Liver (tissue), 9 donors: ENCODE results near the gene LOXHD1. TPM values are rescaled to one million over a fixed set of nuclear protein-coding genes. Genes with fewer than 3 reads are reported as not detected.
A peak's percentile ranks its signal among the peaks of the same experiment; 100 is the strongest.

Experiments used
- DNase-seq: peaks from one replicate; pipeline ENCODE4 v3.0.0-alpha.2; 2017; ENCODE audit warnings: low spot score
- H3K27ac ChIP-seq, 2 donors: one replicate each; pipeline ENCODE4 v1.7.0; 2013; ENCODE audit warnings: inconsistent platforms in 2 of 2, low read length in 2 of 2, control low read depth in 1 of 2, low read depth in 1 of 2, mild to moderate bottlenecking in 1 of 2
- H3K27me3 ChIP-seq, 4 donors: one replicate each; pipeline versions ENCODE4 v1.6.1 to v1.7.0; 2013; ENCODE audit warnings: low read length in 3 of 4, inconsistent platforms in 1 of 4, mild to moderate bottlenecking in 1 of 4, moderate library complexity in 1 of 4; ENCODE audit not compliant: control insufficient read depth in 4 of 4, insufficient read depth in 4 of 4
- H3K36me3 ChIP-seq, 4 donors: one replicate each; pipeline versions ENCODE4 v1.6.1 to v1.7.0; 2013; ENCODE audit warnings: low read length in 3 of 4, mild to moderate bottlenecking in 3 of 4, low read depth in 1 of 4, moderate library complexity in 1 of 4; ENCODE audit not compliant: control insufficient read depth in 4 of 4, insufficient read depth in 3 of 4
- H3K4me1 ChIP-seq, 4 donors: one replicate each; pipeline versions ENCODE4 v1.6.1 to v1.7.0; 2013; ENCODE audit warnings: low read length in 3 of 4, mild to moderate bottlenecking in 3 of 4, moderate library complexity in 1 of 4; ENCODE audit not compliant: control insufficient read depth in 4 of 4, insufficient read depth in 4 of 4
- H3K4me3 ChIP-seq, 3 donors: one replicate each; pipeline versions ENCODE4 v1.6.1 to v1.7.0; 2013; ENCODE audit warnings: low read length in 3 of 3, control low read depth in 1 of 3, low read depth in 1 of 3, mild to moderate bottlenecking in 1 of 3
- H3K9ac ChIP-seq, 2 donors: one replicate each; pipeline ENCODE4 v1.7.0; 2013; ENCODE audit warnings: low read length in 2 of 2, mild to moderate bottlenecking in 2 of 2, moderate library complexity in 2 of 2, control low read depth in 1 of 2, low read depth in 1 of 2
- H3K9me3 ChIP-seq, 4 donors: one replicate each; pipeline versions ENCODE4 v1.6.1 to v1.7.0; 2013; ENCODE audit warnings: low read length in 3 of 4; ENCODE audit not compliant: control insufficient read depth in 4 of 4
- EGR1 ChIP-seq, 2 donors: IDR thresholded peaks; 2 replicates each; pipeline ENCODE4 v1.6.1; 2016 to 2018; ENCODE audit warnings: antibody characterized with exemption in 2 of 2, low read depth in 2 of 2
- FOXA1 ChIP-seq: IDR thresholded peaks from 2 replicates; pipeline ENCODE4 v1.6.1; 2016; ENCODE audit warnings: antibody characterized with exemption
- FOXA2 ChIP-seq: IDR thresholded peaks from 2 replicates; pipeline ENCODE4 v1.6.1; 2016; ENCODE audit warnings: antibody characterized with exemption
- HNF4G ChIP-seq: IDR thresholded peaks from 2 replicates; pipeline ENCODE4 v1.6.1; 2016; ENCODE audit warnings: antibody characterized with exemption
- JUND ChIP-seq, 2 donors: IDR thresholded peaks; 2 replicates each; pipeline ENCODE4 v1.6.1; 2016; ENCODE audit warnings: antibody characterized with exemption in 2 of 2
- NR2F2 ChIP-seq: IDR thresholded peaks from 2 replicates; pipeline ENCODE4 v1.6.1; 2016; ENCODE audit warnings: antibody characterized with exemption
- RAD21 ChIP-seq, 2 donors: IDR thresholded peaks; 2 replicates each; pipeline ENCODE4 v1.6.1; 2016; ENCODE audit warnings: antibody characterized with exemption in 2 of 2, mild to moderate bottlenecking in 2 of 2
- RXRA ChIP-seq, 2 donors: IDR thresholded peaks; 2 replicates each; pipeline ENCODE4 v1.6.1; 2017 to 2018; ENCODE audit warnings: antibody characterized with exemption in 2 of 2, mild to moderate bottlenecking in 1 of 2
- SP1 ChIP-seq: IDR thresholded peaks from 2 replicates; pipeline ENCODE4 v1.6.1; 2018; ENCODE audit warnings: antibody characterized with exemption, mild to moderate bottlenecking
- TAF1 ChIP-seq: conservative IDR thresholded peaks from 2 replicates; pipeline ENCODE4 v1.6.1; 2016; ENCODE audit warnings: antibody characterized with exemption, mild to moderate bottlenecking
- YY1 ChIP-seq: IDR thresholded peaks from 2 replicates; pipeline ENCODE4 v1.6.1; 2016; ENCODE audit warnings: antibody characterized with exemption, mild to moderate bottlenecking
- WGBS: extraction: QIAGEN DNeasy Blood & Tissue Kit; methylation state at CpG from one replicate; pipeline ENCODE4 v1.1.7; 2013; 5-methylcytosine and 5-hydroxymethylcytosine counted together
- polyA plus RNA-seq, 2 donors: library from polyadenylated mRNA; stranded (reverse) in 1 of 2; unstranded in 1 of 2; fragments of 200-250 nt in 1 of 2; fragments of >200 nt in 1 of 2; fragmentation: Nextera tagmentation in 1 of 2; extraction: Ambion mirVana in 1 of 2; gene quantifications; one replicate each; pipeline versions ENCODE4 v1.2.1 to v1.2.3, GENCODE V29; 2013 to 2015
- total RNA-seq, 2 donors: library from RNA; depleted of rRNA; stranded (reverse); fragments of >200 nt; gene quantifications; one replicate each; pipeline ENCODE4 v1.2.3, GENCODE V29; 2014
- TF ChIP-seq, protein P1 (sequence below): fragments of 150-350 bp; IDR thresholded peaks from 2 replicates; pipeline ENCODE4 v1.5.1; 2017; ENCODE audit warnings: improper control_type of control experiment, low read depth, low read length; ENCODE audit not compliant: missing input control
- TF ChIP-seq, protein P2 (sequence below): IDR thresholded peaks from 2 replicates; pipeline ENCODE4 v1.6.1; 2016; ENCODE audit warnings: antibody characterized with exemption
- TF ChIP-seq, protein P3 (sequence below): IDR thresholded peaks from 2 replicates; pipeline ENCODE4 v1.6.1; 2016; ENCODE audit warnings: antibody characterized with exemption
- TF ChIP-seq, protein P4 (sequence below): IDR thresholded peaks from 2 replicates; pipeline ENCODE4 v1.6.1; 2016; ENCODE audit warnings: antibody characterized with exemption, mild to moderate bottlenecking
- donor health status: healthy.
- donor health status: healthy.
- donor health status: healthy.
- donor health status: healthy.
- donor health status: healthy.

Gene LOXHD1
- total and polyA plus RNA-seq, 4 donors = 0.09 to 0.25 TPM; not detected in 2

DNA sequence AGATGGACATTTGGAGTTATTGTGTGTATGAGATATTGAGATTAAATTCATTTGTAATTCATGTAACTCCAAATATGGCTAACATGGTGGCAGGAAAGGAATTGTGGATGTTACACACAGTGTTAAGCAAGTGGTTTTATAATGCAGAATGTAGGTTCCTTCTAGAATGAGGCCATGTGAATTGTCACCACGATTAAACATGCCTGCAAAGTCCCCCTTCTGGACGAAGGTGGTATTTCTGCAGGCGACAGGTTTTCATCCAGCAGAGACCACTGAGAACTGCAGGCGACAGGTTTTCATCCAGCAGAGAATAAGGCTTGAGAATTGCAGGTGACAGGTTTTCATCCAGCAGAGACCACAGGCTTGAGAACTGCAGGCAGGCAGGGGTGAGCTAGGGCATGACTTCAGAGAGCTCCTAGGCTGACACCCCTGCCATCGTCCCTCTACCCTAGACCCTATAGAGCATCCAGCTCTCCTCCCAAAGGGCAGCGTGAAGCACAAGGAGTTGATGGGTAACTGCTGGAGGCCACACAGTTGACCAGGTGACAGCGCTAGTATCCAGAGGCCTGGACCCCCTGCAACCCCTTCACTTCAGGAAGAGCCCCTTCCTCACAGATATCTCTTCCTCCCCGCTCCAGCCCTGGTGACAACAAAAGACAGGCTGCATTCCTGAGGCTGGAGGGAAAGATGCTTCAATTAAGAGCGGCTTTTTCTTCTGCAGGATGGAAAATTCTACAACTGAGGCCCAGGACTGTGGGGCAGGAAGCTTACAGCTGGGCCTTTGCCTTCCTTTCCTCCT, 175.8 kb downstream of the LOXHD1 start:
- H3K36me3 ChIP-seq = no peaks in the 10 kb centered on the region
- 51% methylated on average over 9 of the region's 9 CpGs for WGBS
- H3K9ac ChIP-seq = no peak overlapping the region
- H3K4me3 ChIP-seq = no peak overlapping the region
- no peak for TF ChIP-seq YY1
- no peak for TF ChIP-seq EGR1 (IDR thresholded peaks at IDR 0.05; ENCODE audit: low read depth in 2 of 2)
- TF ChIP-seq HNF4G = no peak
- no peak for TF ChIP-seq FOXA2
- TF ChIP-seq, protein P1, sequence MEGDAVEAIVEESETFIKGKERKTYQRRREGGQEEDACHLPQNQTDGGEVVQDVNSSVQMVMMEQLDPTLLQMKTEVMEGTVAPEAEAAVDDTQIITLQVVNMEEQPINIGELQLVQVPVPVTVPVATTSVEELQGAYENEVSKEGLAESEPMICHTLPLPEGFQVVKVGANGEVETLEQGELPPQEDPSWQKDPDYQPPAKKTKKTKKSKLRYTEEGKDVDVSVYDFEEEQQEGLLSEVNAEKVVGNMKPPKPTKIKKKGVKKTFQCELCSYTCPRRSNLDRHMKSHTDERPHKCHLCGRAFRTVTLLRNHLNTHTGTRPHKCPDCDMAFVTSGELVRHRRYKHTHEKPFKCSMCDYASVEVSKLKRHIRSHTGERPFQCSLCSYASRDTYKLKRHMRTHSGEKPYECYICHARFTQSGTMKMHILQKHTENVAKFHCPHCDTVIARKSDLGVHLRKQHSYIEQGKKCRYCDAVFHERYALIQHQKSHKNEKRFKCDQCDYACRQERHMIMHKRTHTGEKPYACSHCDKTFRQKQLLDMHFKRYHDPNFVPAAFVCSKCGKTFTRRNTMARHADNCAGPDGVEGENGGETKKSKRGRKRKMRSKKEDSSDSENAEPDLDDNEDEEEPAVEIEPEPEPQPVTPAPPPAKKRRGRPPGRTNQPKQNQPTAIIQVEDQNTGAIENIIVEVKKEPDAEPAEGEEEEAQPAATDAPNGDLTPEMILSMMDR = peak; percentile 93
- TF ChIP-seq SP1 = no peak
- TF ChIP-seq, protein P2, sequence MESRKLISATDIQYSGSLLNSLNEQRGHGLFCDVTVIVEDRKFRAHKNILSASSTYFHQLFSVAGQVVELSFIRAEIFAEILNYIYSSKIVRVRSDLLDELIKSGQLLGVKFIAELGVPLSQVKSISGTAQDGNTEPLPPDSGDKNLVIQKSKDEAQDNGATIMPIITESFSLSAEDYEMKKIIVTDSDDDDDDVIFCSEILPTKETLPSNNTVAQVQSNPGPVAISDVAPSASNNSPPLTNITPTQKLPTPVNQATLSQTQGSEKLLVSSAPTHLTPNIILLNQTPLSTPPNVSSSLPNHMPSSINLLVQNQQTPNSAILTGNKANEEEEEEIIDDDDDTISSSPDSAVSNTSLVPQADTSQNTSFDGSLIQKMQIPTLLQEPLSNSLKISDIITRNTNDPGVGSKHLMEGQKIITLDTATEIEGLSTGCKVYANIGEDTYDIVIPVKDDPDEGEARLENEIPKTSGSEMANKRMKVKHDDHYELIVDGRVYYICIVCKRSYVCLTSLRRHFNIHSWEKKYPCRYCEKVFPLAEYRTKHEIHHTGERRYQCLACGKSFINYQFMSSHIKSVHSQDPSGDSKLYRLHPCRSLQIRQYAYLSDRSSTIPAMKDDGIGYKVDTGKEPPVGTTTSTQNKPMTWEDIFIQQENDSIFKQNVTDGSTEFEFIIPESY = no peak
- TF ChIP-seq, protein P3, sequence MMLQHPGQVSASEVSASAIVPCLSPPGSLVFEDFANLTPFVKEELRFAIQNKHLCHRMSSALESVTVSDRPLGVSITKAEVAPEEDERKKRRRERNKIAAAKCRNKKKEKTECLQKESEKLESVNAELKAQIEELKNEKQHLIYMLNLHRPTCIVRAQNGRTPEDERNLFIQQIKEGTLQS = no peak
- TF ChIP-seq RAD21 (IDR thresholded peaks at IDR 0.05) = peak; percentile 89 to 92
- TF ChIP-seq RXRA (IDR thresholded peaks at IDR 0.05) = no peak
- TF ChIP-seq, protein P4, sequence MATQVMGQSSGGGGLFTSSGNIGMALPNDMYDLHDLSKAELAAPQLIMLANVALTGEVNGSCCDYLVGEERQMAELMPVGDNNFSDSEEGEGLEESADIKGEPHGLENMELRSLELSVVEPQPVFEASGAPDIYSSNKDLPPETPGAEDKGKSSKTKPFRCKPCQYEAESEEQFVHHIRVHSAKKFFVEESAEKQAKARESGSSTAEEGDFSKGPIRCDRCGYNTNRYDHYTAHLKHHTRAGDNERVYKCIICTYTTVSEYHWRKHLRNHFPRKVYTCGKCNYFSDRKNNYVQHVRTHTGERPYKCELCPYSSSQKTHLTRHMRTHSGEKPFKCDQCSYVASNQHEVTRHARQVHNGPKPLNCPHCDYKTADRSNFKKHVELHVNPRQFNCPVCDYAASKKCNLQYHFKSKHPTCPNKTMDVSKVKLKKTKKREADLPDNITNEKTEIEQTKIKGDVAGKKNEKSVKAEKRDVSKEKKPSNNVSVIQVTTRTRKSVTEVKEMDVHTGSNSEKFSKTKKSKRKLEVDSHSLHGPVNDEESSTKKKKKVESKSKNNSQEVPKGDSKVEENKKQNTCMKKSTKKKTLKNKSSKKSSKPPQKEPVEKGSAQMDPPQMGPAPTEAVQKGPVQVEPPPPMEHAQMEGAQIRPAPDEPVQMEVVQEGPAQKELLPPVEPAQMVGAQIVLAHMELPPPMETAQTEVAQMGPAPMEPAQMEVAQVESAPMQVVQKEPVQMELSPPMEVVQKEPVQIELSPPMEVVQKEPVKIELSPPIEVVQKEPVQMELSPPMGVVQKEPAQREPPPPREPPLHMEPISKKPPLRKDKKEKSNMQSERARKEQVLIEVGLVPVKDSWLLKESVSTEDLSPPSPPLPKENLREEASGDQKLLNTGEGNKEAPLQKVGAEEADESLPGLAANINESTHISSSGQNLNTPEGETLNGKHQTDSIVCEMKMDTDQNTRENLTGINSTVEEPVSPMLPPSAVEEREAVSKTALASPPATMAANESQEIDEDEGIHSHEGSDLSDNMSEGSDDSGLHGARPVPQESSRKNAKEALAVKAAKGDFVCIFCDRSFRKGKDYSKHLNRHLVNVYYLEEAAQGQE = no peak
- no peak for TF ChIP-seq NR2F2
- TF ChIP-seq TAF1 = no peak
- TF ChIP-seq FOXA1 = no peak
- TF ChIP-seq JUND (IDR thresholded peaks at IDR 0.05) = no peak
- H3K27ac ChIP-seq = no peak overlapping the region
- H3K9me3 ChIP-seq = peaks cover 0 to 3% (median 0%) of the 10 kb centered on the region in 4 donors
- H3K4me1 ChIP-seq = no peaks in the 10 kb centered on the region
- peaks cover 0 to 3% (median 0%) of the 10 kb centered on the region in 4 donors for H3K27me3 ChIP-seq
- peak; percentile 62 for DNase-seq

DNA sequence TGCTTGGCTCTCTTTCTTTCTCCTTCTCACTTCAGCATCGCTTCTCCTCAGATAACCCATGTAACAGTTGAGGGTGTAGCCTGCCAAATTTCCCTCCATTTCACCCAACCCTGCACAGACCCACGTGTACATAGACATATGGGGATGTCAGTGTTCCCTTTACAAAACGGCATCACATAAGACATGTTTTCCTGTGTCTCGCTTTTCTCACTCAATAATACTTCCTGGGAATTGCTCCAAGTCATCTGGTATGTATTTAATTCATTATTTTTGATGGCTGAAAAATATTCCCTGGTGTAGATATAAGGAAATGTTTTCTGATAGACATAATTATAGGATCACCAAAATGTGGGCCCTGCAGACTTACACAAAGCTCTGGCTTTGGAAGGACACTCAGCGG, 176.8 kb downstream of the LOXHD1 start:
- 72% methylated on average over 5 of the region's 5 CpGs for WGBS
- no peak for DNase-seq
- Histone ChIP-seq H3K4me3 (no peak overlapping the region), H3K27me3 (no peaks in the 10 kb centered on the region), H3K27ac (no peak overlapping the region), H3K9ac (no peak overlapping the region), H3K4me1 (no peaks in the 10 kb centered on the region), H3K36me3 (no peaks in the 10 kb centered on the region), H3K9me3 (peaks cover 0 to 3% (median 0%) of the 10 kb centered on the region in 4 donors)
- TF ChIP-seq FOXA1 (no peak), JUND (IDR thresholded peaks at IDR 0.05) (no peak)
- TF ChIP-seq, protein P1 = no peak
